Lower leg skin (tissue), 3 donors: ENCODE measurements around the gene NCBP2L.

Experiments
- CTCF ChIP-seq, 3 donors: fragments of 450-650 bp; IDR thresholded peaks; one replicate each; pipeline ENCODE4 v1.5.1; 2016; ENCODE audit warnings: antibody characterized with exemption in 3 of 3, mild to moderate bottlenecking in 3 of 3, moderate library complexity in 2 of 3
- POLR2A ChIP-seq, 2 donors: fragments of 450-650 bp; IDR thresholded peaks; one replicate each; pipeline ENCODE4 v1.6.1; 2016 to 2017; ENCODE audit warnings: antibody characterized with exemption in 2 of 2, mild to moderate bottlenecking in 1 of 2, moderate library complexity in 1 of 2

- TF ChIP-seq CTCF (IDR thresholded peaks at IDR 0.05) = no peak
- TF ChIP-seq POLR2A (IDR thresholded peaks at IDR 0.05) = no peak
These were observed 47.3 kb upstream of the NCBP2L start for GRCh38 chrX:107730298-107730655.
